GM19239 (cell line): ENCODE data around the gene DGKB.
"Not testable (repeated sequence)": the region's sequence is repeated elsewhere in the genome, so short reads cannot be mapped to it uniquely, and the experiment has no call there.

ENCODE experiments used
- DNase-seq: peaks from one replicate; pipeline ENCODE4 v3.0.0; 2011; ENCODE audit warnings: low spot score; ENCODE audit not compliant: insufficient read length
- FAIRE-seq: peaks from 2 replicates; lab custom pipeline; 2011; peaks lifted over from hg19 to GRCh38; lab: Jason Lieb, UNC

Gene DGKB

GRCh38 chr7:14341200-14341775 lies 561.3 kb downstream of the DGKB start:
- no peak for FAIRE-seq

DNA sequence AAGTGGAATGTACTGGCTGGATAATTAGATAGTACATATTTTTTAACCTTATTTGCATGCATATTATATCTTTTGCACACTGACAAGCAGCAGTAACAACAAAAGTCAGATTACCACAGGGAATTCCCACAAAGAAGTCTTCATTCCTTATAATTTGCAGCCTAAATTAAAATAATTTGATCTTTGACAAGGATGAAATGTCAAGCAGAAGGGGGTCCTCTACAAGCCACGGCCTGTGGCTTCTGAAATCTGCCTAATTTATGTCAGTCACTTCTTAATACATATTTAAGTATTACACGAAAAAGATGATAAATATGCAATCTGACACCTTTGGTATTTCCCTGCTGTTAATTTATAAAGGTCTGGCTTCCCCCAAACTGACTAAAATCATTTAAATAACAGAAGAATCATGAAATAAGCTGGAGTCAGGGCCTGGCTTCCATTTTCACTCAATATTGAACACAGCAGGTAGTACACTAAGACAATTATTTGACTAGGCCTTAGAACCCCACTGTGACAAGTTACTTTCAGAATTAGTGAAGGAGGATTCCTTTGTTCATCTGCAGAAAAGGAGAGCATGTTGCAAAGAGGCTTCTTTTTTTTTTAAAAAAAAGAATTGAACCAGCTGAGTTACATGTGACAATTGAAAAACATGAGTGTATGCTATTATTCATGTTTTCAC lies 562.0 kb downstream of the DGKB start:
- DNase-seq: no peak
- no peak for FAIRE-seq

More at GRCh38 chr7:14341200-14341775, 561.3 kb downstream of the DGKB start:
- no peak for DNase-seq

DNA sequence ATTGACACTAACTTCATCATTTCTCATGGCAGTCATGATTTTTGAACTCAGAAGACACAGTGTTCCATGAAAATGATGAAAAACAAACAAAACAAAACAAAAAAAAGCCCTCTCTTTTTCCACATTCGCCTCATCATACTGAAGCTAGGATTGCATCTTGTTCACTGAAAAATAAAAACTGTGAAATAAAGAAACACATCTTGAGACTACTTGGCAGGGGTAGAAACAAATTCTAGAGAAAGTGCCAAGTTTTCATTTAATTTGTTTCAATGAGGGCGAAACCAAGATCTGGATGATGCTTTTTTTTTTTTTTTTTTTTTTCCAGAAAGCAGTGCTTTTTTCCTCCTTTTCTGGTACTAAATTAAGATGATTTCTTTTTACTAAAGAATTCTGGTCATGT lies 562.7 kb downstream of the DGKB start:
- FAIRE-seq (no peak), DNase-seq (no peak)

GRCh38 chr7:14336256-14336655 lies 566.3 kb downstream of the DGKB start:
- DNase-seq (no peak), FAIRE-seq (no peak)

- FAIRE-seq (no peak), DNase-seq (no peak)
Observed at GRCh38 chr7:14332155-14332554, 570.4 kb downstream of the DGKB start.

DNA sequence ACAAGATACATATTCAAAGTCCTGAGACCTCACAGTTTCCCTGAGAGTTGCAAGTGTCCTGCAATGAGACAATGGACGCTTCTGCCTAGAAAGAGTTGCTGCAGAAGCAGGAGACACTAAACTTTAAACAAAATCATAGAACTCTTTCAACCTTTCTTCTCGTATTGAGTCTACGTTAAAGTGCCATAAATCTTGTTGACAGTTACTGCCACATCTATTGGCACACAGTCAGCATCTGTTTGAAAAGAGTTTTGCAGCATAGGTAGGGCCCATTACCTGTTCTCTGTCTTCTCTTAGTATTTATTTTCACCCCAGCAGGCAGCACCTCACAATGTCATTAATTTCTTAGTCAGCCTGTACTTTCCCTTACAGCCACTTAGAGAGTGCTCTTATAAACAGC lies 577.8 kb downstream of the DGKB start:
- FAIRE-seq (no peak), DNase-seq (no peak)

GRCh38 chr7:14322724-14323123 lies 579.8 kb downstream of the DGKB start:
- FAIRE-seq: no peak
- no peak for DNase-seq

DNA sequence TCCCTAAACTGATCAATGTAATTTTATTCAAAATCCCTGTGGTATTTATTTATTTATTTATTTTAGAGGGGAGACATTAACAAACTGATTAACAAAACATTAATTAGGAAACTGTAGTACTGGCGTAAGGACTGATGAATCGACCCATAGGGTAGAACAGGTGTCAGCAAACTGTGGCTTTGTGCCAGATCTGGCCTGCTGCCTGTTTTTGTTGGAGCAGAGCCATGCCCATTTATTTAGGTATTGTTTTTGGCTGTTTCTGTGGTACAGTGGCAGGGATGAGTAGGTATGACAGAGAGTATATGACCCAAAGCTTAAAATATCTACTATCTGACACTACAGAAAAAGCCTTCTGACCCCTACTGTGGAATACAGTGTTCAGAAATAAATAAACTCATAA lies 580.6 kb downstream of the DGKB start:
- FAIRE-seq: no peak
- no peak for DNase-seq

GRCh38 chr7:14309432-14309831 lies 593.1 kb downstream of the DGKB start:
- no peak for FAIRE-seq
- DNase-seq: no peak

DNA sequence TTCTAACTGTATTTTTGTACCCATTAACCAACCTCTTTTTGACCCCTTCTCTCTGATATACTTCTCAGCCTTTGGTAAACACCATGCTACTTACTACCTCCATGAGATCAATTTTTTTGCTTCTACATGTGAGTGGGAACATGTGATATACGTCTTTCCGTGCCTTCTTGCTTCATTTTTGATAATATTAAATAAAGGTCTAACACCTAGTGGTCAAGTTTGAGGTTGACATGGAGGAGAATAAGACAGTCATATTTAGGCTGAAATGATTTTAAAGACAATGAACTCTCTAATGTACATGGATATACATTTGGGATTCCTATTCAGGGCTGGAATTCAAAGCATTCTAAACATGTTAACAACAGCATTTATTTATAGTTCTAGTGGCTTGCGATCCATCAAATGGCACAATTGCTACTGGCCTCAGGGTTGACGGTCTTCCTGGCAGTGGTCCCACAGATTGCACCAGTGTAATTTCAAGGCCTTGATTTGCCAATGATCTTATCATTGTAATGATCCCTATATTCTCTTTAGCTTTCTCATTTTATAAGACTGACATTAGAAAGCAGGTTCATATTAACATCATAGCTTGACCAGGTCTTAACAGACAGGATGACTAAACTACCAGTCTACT lies 597.2 kb downstream of the DGKB start:
- FAIRE-seq (no peak), DNase-seq (no peak)

DNA sequence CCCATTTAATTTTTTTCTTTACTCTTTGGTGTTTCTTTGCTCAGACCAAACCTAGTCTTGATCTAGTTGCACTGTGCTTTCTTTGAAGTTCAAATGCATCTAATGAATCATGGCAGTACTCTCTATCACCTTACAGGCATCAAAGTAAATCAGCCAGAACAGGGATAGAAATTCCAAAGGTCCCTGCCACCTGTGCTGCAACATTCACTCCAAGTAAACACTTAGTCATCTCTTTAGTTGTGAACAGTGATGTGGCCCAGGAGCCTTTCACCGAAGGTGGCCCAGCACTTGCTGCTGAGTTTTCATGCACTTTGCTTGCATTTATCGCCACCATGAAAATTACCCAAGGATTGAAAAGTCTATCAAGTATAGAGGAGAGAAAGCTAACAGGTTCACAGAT lies 599.0 kb downstream of the DGKB start:
- no peak for FAIRE-seq

GRCh38 chr7:14294637-14295036 lies 607.9 kb downstream of the DGKB start:
- no peak for DNase-seq
- no peak for FAIRE-seq

More for the DNA sequence above, 599.0 kb downstream of the DGKB start:
- no peak for DNase-seq

- no peak for FAIRE-seq
- DNase-seq: no peak
Observed at GRCh38 chr7:14293434-14293833, 609.1 kb downstream of the DGKB start.

DNA sequence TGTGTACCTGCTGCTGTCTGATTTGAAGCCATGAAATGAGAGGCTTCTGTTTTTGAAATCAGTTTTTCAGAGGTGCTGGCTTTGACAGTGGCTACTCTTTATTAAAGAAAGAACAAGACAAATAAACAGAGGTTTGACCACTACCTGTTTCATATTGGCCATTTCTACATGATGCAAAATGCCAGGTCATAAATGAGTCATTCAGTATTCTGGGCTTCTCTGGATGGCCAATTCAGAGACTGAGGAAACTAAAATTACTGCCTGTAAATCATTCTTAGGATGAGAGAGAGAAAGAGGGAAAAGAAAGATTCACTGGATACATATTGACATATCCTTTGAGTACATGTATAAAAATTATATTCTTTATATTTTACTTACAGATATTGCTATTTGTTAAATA lies 609.8 kb downstream of the DGKB start:
- DNase-seq (no peak), FAIRE-seq (no peak)

- DNase-seq (no peak), FAIRE-seq (no peak)
Observed at GRCh38 chr7:14289957-14290356, 612.6 kb downstream of the DGKB start.

- FAIRE-seq (no peak), DNase-seq (no peak)
Observed at GRCh38 chr7:14288701-14289100, 613.9 kb downstream of the DGKB start.

- no peak for FAIRE-seq
- no peak for DNase-seq
Observed at GRCh38 chr7:14287398-14287797, 615.2 kb downstream of the DGKB start.

- FAIRE-seq (no peak), DNase-seq (no peak)
Observed at GRCh38 chr7:14286036-14286435, 616.5 kb downstream of the DGKB start.

GRCh38 chr7:14279065-14279871 lies 623.3 kb downstream of the DGKB start:
- DNase-seq, FAIRE-seq: not testable (repeated sequence)

GRCh38 chr7:14275356-14275755 lies 627.2 kb downstream of the DGKB start:
- no peak for DNase-seq
- no peak for FAIRE-seq

DNA sequence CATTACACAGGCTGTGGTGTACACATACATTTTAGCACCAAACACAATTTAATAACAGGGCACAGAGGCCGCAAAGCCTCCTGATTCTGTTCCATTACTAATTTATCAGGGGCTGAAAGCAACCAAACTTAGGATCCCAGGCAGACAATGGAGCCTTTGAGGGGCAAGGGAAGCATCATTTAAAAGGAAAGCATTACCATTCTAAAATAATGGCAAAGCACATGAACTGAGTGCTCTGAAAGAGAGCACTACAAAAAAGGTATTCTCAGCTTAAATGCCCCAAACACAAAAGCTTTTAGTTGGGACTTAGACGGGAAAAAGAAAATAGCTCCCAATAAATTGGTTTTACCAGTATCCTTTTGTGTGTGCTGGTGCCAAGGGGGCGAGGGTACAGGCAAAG lies 631.1 kb downstream of the DGKB start:
- FAIRE-seq: no peak

More for the DNA sequence above, 631.1 kb downstream of the DGKB start:
- DNase-seq: no peak
